Caco-2 (cell line): ENCODE data around the gene DDX39A. TPM values are rescaled to one million over a fixed set of nuclear protein-coding genes. Genes with fewer than 3 reads are reported as not detected.
A peak's percentile ranks its signal among the peaks of the same experiment; 100 is the strongest.
"Not testable (repeated sequence)": the region's sequence is repeated elsewhere in the genome, so short reads cannot be mapped to it uniquely, and the experiment has no call there.

Source experiments
- BruUV-seq: library from RNA; stranded (reverse); fragments of 400-500 nt; replicated peaks from 2 replicates; lab custom pipeline; 2021; lab: Mats Ljungman, UMichigan
- CTCF ChIA-PET: fragments of 300-600 bp; sonication (Branson Sonifier 250); formaldehyde crosslinking; loops from one replicate; lab custom pipeline; 2022; ENCODE audit warnings: antibody characterized with exemption; lab: Charles Lee
- POLR2A ChIA-PET: fragments of 300-600 bp; sonication (Branson Sonifier 250); formaldehyde crosslinking; loops from one replicate; lab custom pipeline; 2022; ENCODE audit warnings: antibody characterized with exemption; lab: Charles Lee
- DNase-seq, 2 experiments: peaks; one replicate each; pipeline versions ENCODE4 v3.0.0 to v3.0.0-alpha.2; 2020 to 2022
- H3K27me3 ChIP-seq: replicated peaks from 2 replicates; pipeline ENCODE4 v1.6.0; 2011; ENCODE audit warnings: low read length; ENCODE audit not compliant: control insufficient read depth, insufficient read depth
- H3K36me3 ChIP-seq: 2 replicates; pipeline ENCODE4 v1.5.1; 2011; ENCODE audit warnings: low read length; ENCODE audit not compliant: control insufficient read depth, insufficient read depth
- H3K4me1 ChIP-seq: fragments of 250-450 bp; sonication (Bioruptor Pico); 2 replicates; pipeline ENCODE4 v1.5.1; 2020; ENCODE audit warnings: mild to moderate bottlenecking
- H3K4me3 ChIP-seq: 2 replicates; pipeline ENCODE4 v1.5.1; 2011; ENCODE audit warnings: low read depth, mild to moderate bottlenecking, control low read depth, low read length
- H3K9me3 ChIP-seq: fragments of 250-450 bp; sonication (Bioruptor Pico); 2 replicates; pipeline ENCODE4 v1.5.1; 2020; ENCODE audit warnings: mild to moderate bottlenecking, moderate library complexity
- H3K27ac Mint-ChIP-seq: one replicate; pipeline ENCODE4 v1.8.0; 2022; ENCODE audit warnings: mixed read lengths; ENCODE audit not compliant: unreplicated experiment
- H3K27me3 Mint-ChIP-seq: one replicate; pipeline ENCODE4 v1.8.0; 2022; ENCODE audit warnings: mixed read lengths; ENCODE audit not compliant: insufficient read depth, unreplicated experiment
- H3K36me3 Mint-ChIP-seq: one replicate; pipeline ENCODE4 v1.8.0; 2022; ENCODE audit warnings: mild to moderate bottlenecking, mixed read lengths; ENCODE audit not compliant: insufficient read depth, unreplicated experiment
- H3K4me1 Mint-ChIP-seq: one replicate; pipeline ENCODE4 v1.8.0; 2022; ENCODE audit warnings: low read depth, mixed read lengths; ENCODE audit not compliant: unreplicated experiment
- H3K4me3 Mint-ChIP-seq: one replicate; pipeline ENCODE4 v1.8.0; 2022; ENCODE audit warnings: mild to moderate bottlenecking, moderate library complexity, mixed read lengths; ENCODE audit not compliant: unreplicated experiment
- H3K9me3 Mint-ChIP-seq: one replicate; pipeline ENCODE4 v1.8.0; 2022; ENCODE audit warnings: mixed read lengths; ENCODE audit not compliant: unreplicated experiment
- intact Hi-C: fragments of 100-400 bp; cut with micrococcal nuclease; formaldehyde crosslinking; loops from one replicate; pipeline ENCODE4 v1.10.0; 2022; ENCODE audit not compliant: unreplicated experiment
- total RNA-seq: library from RNA; stranded (reverse); gene quantifications from 2 replicates; pipeline ENCODE4 v1.2.3, GENCODE V29; 2022
- TF ChIP-seq, protein P1 (sequence below), 2 experiments: fragments of 200-600 bp in 1 of 2; IDR thresholded peaks; 1 replicate in 1 of 2; 2 replicates in 1 of 2; pipeline versions ENCODE4 v1.5.1 to v1.8.0; 2011 to 2022; ENCODE audit warnings: antibody characterized with exemption in 1 of 2, control low read depth in 1 of 2, inconsistent platforms in 1 of 2, low read depth in 1 of 2, low read length in 1 of 2, mild to moderate bottlenecking in 1 of 2, moderate library complexity in 1 of 2; ENCODE audit not compliant: insufficient read depth in 1 of 2, severe bottlenecking in 1 of 2, unreplicated experiment in 1 of 2

DDX39A gene
- total RNA-seq, 1 experiment from 2014 or later: 118 TPM

DNA sequence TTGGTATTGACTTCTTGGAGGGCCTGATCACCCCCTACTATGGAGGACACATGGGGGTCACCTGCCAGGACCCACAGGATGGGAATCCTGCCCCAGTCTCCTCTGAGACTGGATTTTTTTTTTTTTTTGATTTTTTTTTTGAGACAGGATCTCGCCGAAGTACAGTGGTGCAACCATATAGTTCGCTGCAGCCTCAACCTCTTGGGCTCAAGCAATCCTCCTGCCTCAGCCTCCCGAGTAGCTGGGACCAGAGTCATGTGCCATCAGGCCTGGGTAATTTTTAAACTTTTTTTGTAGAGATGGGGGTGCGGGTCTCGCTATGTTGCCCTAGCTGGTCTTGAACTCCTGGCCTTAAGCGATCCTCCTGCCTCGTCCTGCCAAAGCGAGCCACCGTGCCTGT lies 52.1 kb downstream of the DDX39A start:
- Histone ChIP-seq H3K4me1 (no peaks in the 10 kb centered on the region), H3K27me3 (no peaks in the 10 kb centered on the region), H3K4me3 (no peak overlapping the region), H3K9me3 (no peaks in the 10 kb centered on the region), H3K36me3 (no peaks in the 10 kb centered on the region)
- H3K27ac Mint-ChIP-seq: no peak overlapping the region
- no peaks in the 10 kb centered on the region for H3K9me3 Mint-ChIP-seq
- intact Hi-C loops: loop anchor here (10.0 kb wide), 1 partner anchor 108 kb away; the partner anchor contains the start of gene PTGER1
- no peak overlapping the region for H3K4me3 Mint-ChIP-seq
- ChIA-PET POLR2A (interaction anchor here (0.5 kb wide), 1 partner anchor 230 kb away, joined by 4 read pairs; the partner anchor contains the start of gene ASF1B), CTCF (interaction anchor here (1.2 kb wide), 1 partner anchor 230 kb away, joined by 6 read pairs; the partner anchor contains the start of gene ASF1B)
- no peaks in the 10 kb centered on the region for H3K4me1 Mint-ChIP-seq
- BruUV-seq: no TSS peak
- TF ChIP-seq, protein P1, sequence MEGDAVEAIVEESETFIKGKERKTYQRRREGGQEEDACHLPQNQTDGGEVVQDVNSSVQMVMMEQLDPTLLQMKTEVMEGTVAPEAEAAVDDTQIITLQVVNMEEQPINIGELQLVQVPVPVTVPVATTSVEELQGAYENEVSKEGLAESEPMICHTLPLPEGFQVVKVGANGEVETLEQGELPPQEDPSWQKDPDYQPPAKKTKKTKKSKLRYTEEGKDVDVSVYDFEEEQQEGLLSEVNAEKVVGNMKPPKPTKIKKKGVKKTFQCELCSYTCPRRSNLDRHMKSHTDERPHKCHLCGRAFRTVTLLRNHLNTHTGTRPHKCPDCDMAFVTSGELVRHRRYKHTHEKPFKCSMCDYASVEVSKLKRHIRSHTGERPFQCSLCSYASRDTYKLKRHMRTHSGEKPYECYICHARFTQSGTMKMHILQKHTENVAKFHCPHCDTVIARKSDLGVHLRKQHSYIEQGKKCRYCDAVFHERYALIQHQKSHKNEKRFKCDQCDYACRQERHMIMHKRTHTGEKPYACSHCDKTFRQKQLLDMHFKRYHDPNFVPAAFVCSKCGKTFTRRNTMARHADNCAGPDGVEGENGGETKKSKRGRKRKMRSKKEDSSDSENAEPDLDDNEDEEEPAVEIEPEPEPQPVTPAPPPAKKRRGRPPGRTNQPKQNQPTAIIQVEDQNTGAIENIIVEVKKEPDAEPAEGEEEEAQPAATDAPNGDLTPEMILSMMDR (IDR thresholded peaks at IDR 0.05; ENCODE audit: insufficient read depth in 1 of 2, low read depth in 1 of 2, low read length in 1 of 2, severe bottlenecking in 1 of 2, unreplicated experiment in 1 of 2): no peak
- H3K27me3 Mint-ChIP-seq: no peaks in the 10 kb centered on the region
- H3K36me3 Mint-ChIP-seq: no peaks in the 10 kb centered on the region
- no peak for DNase-seq

DNA sequence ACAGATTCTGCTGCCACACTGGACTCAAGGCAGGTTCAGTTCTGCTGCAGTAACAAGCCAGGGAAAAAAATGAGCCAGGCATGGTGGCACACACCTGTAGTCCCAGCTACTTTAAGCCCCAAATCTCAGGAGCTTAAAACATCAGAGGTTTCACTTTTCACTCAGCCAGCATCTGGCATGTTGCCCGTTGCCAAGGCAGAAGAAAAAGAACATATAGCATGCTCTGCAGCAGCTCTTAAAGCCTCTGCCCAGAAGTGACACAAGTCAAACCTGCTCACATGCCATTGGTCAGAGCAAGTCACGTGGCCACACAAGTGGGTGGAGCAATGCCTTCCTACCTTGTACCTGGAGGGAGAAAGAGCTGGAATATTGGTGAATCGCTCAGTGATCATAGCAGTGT lies 52.6 kb downstream of the DDX39A start:
- Histone ChIP-seq H3K36me3 (no peaks in the 10 kb centered on the region), H3K4me1 (no peaks in the 10 kb centered on the region), H3K4me3 (no peak overlapping the region), H3K9me3 (no peaks in the 10 kb centered on the region), H3K27me3 (no peaks in the 10 kb centered on the region)
- POLR2A ChIA-PET: interaction anchor here (0.5 kb wide), 1 partner anchor 230 kb away, joined by 4 read pairs; the partner anchor contains the start of gene ASF1B
- Mint-ChIP-seq H3K9me3 (no peaks in the 10 kb centered on the region), H3K4me1 (no peaks in the 10 kb centered on the region), H3K27ac (no peak overlapping the region), H3K4me3 (no peak overlapping the region), H3K36me3 (no peaks in the 10 kb centered on the region), H3K27me3 (no peaks in the 10 kb centered on the region)
- peak; percentile 80 to 88 for DNase-seq
- intact Hi-C loops: loop anchor here (10.0 kb wide), 1 partner anchor 108 kb away; the partner anchor contains the start of gene PTGER1
- CTCF ChIA-PET: interaction anchor here (0.6 to 1.2 kb wide), 2 partner anchors 200 to 230 kb away, joined by 5 to 6 read pairs; partner anchors contain the start of gene ASF1B
- BruUV-seq: no TSS peak
- TF ChIP-seq, protein P1 (IDR thresholded peaks at IDR 0.05; ENCODE audit: insufficient read depth in 1 of 2, low read depth in 1 of 2, low read length in 1 of 2, severe bottlenecking in 1 of 2, unreplicated experiment in 1 of 2): no peak

DNA sequence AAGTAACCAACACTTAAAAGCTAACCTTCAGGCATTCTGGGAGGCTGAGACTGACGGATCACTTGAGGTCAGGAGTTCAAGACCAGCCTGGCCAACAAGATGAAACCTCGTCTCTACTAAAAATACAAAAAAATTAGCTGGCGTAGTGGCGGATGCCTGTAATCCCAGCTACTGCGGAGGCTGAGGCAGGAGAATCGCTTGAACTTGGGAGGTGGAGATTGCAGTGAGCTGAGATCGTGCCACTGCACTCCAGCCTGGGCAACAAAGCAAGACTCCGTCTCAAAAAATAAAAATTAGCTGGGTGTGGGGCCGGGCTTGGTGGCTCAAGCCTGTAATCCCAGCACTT lies 55.1 kb downstream of the DDX39A start:
- POLR2A ChIA-PET, BruUV-seq, H3K36me3 ChIP-seq, H3K4me3 ChIP-seq, H3K27ac Mint-ChIP-seq, CTCF ChIA-PET, H3K27me3 ChIP-seq, H3K4me1 Mint-ChIP-seq, H3K27me3 Mint-ChIP-seq, DNase-seq, H3K9me3 ChIP-seq, H3K36me3 Mint-ChIP-seq, H3K9me3 Mint-ChIP-seq, H3K4me3 Mint-ChIP-seq, H3K4me1 ChIP-seq: not testable (repeated sequence)
- intact Hi-C loops: loop anchor here (10.0 kb wide), 1 partner anchor 111 kb away; the partner anchor contains the start of gene PTGER1
